NCI-H82 treated with DMSO at 0.1 percent for 48 hours (cell line): ENCODE data around the gene UTP18.
"Not testable (repeated sequence)": the region's sequence is repeated elsewhere in the genome, so short reads cannot be mapped to it uniquely, and the experiment has no call there.

Source experiments
- DNase-seq: peaks from one replicate; lab custom pipeline; 2025; ENCODE audit not compliant: unreplicated experiment; lab: John Stamatoyannopoulos, UW

UTP18 gene

GRCh38 chr17:51330861-51331503 is 70.6 kb downstream of the UTP18 start:
- DNase-seq: not testable (repeated sequence)

GRCh38 chr17:51335006-51335590 is 74.8 kb downstream of the UTP18 start:
- no peak for DNase-seq

GRCh38 chr17:51335883-51336822 is 75.8 kb downstream of the UTP18 start:
- no peak for DNase-seq

- DNase-seq: no peak
Observed at GRCh38 chr17:51341457-51341856, 81.1 kb downstream of the UTP18 start.

GRCh38 chr17:51342257-51342656 is 81.9 kb downstream of the UTP18 start:
- DNase-seq: no peak

- DNase-seq: no peak
Observed at GRCh38 chr17:51344532-51344931, 84.2 kb downstream of the UTP18 start.

- no peak for DNase-seq
Observed at GRCh38 chr17:51346218-51346982, 86.1 kb downstream of the UTP18 start.
